HG02623 (cell line): ENCODE measurements around the gene PEX3.
"Not testable (repeated sequence)": the region's sequence is repeated elsewhere in the genome, so short reads cannot be mapped to it uniquely, and the experiment has no call there.

Experiments
- ATAC-seq: cut with Tn5 transposase; IDR thresholded peaks from one replicate; pipeline ENCODE4 v1.9.1; 2021; ENCODE audit warnings: moderate library complexity; ENCODE audit not compliant: unreplicated experiment

Gene PEX3

DNA sequence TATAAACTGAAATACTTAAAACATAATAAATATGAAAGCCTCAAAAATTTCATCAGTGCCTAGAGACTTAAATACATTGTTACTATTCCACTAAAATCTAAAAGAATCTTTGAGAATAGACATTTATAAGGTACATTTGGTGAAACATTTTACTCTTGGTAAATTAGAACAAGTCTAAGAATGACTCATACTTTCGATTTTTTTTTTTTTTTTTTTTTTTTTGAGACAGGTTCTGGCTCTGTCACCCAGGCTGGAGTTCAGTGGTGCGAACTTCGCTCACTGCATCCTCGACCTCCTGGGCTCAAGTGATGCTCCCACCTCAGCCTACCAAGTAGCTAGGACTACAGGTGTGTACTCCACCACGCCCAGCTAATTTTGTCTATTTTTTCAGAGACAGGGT lies 54.5 kb downstream of the PEX3 start:
- no peak for ATAC-seq

GRCh38 chr6:143505537-143505936 lies 54.9 kb downstream of the PEX3 start:
- no peak for ATAC-seq

DNA sequence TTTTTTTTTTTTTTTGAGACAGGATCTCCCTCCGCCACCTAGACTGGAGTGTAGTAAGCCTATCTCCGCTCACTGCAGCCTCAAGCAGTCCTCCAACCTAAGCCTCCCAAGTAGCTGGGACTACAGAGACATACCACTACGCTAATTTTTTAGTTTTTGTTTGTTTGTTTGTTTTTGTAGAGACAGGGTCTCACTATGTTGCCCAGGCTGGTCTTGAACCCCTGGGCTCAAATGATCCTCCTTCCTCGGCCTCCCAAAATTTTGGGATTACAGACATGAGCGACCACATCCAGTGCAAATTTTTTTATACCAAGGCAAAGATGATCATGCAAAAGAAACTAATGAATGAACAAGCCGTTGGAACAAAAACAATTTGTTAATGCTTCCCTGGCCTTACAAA lies 55.6 kb downstream of the PEX3 start:
- ATAC-seq: no peak

DNA sequence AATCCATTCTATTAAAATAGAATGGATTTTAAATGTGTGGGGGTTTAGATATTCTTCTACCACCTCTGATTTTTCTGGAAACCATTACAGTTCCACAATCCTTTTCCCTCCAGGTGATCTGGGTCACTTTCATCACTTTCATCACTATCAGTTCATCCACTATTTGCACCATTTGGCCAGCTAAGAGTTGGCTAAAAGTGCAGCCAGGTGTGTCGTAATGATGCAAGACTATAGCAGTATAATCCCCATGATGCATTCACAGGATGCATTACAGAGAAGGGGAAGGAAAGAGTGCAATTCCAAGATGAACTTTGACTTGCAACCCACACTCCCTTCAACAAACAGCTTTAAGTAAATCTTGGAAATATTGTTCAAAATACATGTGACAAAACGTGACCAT lies 56.0 kb downstream of the PEX3 start:
- ATAC-seq: no peak

DNA sequence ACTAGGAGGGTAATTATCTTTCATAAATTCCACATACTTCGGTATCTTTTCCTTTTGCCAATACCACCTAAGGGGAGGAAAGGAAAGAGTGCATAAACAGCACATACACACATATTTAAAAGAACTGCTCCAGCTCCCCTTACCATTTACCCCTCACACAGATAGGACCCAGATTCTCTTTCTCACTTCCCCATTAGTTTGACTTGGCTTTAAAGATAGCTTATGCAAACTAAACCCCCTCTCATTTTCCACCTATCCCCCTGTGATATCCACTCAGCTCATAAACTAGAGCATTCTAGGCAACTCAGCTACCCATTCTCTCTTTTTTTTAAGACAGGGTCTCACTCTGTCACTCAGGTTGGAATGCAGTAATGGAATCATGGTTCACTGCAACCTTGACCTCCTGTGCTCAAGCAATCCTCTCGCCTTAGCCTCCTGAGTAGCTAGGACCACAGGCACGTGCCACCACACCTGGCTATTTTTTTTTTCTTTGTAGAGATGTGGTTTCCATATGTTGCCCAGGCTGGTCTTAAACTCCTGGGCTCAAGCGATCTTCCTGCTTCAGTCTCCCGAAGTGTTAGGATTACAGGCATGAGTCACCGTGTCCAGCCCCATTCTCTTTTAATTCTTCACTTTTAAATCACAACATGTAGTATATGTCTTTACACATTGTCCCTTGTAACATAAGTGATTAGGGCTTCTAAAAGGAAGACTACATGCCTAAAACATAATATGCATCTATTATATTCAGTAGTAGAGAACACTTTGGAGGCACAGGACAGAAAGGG lies 56.9 kb downstream of the PEX3 start:
- peak; percentile 41 for ATAC-seq

- not testable (repeated sequence) for ATAC-seq
These were observed 59.7 kb downstream of the PEX3 start for GRCh38 chr6:143510326-143510725.

- peak; percentile 53 for ATAC-seq
These were observed 60.6 kb downstream of the PEX3 start, which contains the start of gene FUCA2 for GRCh38 chr6:143510991-143511891. TSS of gene FUCA2 (minus strand) at chr6:143511720. CDS start at chr6:143511634, 86 bp downstream.

DNA sequence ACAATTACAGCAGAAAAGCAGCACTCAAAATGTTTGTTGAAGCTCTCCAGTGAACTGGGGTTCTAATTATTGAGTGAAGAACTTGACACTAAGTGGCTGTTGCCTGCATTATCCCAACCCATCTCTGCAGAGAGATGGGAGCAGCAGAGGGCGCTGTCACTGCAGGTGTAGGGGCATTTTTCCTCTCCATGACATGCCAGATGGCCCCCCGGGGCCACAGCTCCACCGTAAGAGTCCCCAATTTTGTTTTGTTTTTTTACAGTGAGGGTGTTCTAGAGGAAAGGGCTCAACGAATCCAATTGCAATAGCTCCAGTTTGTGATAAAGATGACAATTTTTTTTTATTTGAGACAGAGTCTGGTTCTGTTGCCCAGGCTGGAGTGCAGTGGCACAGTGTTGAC lies 62.8 kb downstream of the PEX3 start:
- ATAC-seq: no peak

GRCh38 chr6:143515061-143515760 lies 64.6 kb downstream of the PEX3 start:
- ATAC-seq: no peak

GRCh38 chr6:143515766-143516355 lies 65.3 kb downstream of the PEX3 start:
- no peak for ATAC-seq

GRCh38 chr6:143516690-143517446 lies 66.3 kb downstream of the PEX3 start:
- ATAC-seq: no peak

- no peak for ATAC-seq
These were observed 66.8 kb downstream of the PEX3 start for GRCh38 chr6:143517447-143517773.

- no peak for ATAC-seq
These were observed 71.5 kb downstream of the PEX3 start for GRCh38 chr6:143522039-143522600.

DNA sequence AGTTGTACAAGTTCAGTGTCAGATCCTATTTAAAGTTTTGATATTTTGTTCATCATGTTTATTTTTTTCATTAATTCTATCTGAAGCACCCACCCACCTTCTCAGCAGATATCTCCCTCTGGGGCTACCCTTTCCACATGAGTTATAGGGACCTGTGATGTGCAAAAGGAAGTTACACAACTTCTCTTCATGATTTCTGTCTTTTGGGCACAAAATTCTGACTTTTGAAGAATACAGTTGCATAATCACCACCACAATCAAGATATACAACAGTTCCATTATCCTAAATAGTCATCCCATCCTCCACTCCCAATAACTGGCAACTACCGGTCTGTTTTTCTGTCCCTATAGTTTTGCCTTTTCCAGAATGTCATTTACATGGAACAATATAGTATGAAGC lies 74.8 kb downstream of the PEX3 start:
- no peak for ATAC-seq

GRCh38 chr6:143527677-143528076 lies 77.1 kb downstream of the PEX3 start:
- ATAC-seq: no peak

GRCh38 chr6:143528164-143528811 lies 77.7 kb downstream of the PEX3 start:
- ATAC-seq: peak; percentile 74

- no peak for ATAC-seq
These were observed 78.5 kb downstream of the PEX3 start for GRCh38 chr6:143529095-143529494.

- no peak for ATAC-seq
These were observed 81.3 kb downstream of the PEX3 start for GRCh38 chr6:143531720-143532499.

DNA sequence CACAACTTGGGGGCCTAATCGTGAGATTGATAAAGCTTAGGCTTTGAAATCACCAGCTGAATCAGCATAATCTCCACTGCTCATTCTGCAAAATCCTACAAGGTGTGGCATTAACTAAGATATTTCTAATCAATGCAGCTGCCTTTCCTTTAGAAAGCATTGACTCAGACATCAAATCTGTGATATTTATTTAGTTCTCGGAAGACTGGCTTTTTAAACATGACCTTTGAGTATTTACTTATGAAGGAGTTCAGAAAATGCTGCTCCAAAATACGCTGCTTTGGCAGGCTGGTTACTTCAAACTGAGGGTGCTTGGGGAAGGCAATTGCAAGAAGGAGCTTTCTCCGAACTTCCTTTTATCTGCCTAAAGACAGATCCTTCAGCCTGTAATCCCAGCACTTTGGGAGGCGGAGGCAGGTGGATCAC lies 84.6 kb downstream of the PEX3 start:
- ATAC-seq: no peak
